Suprapubic skin (tissue), 4 donors: ENCODE measurements around the gene BRAT1. TPM values are rescaled to one million over a fixed set of nuclear protein-coding genes. Genes with fewer than 3 reads are reported as not detected.
A peak's percentile ranks its signal among the peaks of the same experiment; 100 is the strongest.

Source experiments
- DNase-seq, 2 donors: peaks; one replicate each; pipeline ENCODE4 v3.0.0-alpha.2; 2019; ENCODE audit warnings: low spot score in 2 of 2
- H3K27ac ChIP-seq: fragments of 200-600 bp; sonication (generic); one replicate; pipeline ENCODE4 v1.5.1; 2019
- H3K27me3 ChIP-seq: fragments of 200-600 bp; sonication (generic); one replicate; pipeline ENCODE4 v1.5.1; 2019
- H3K36me3 ChIP-seq: fragments of 200-600 bp; sonication (generic); one replicate; pipeline ENCODE4 v1.5.1; 2019
- H3K4me1 ChIP-seq: fragments of 200-600 bp; sonication (generic); one replicate; pipeline ENCODE4 v1.5.1; 2019
- H3K4me3 ChIP-seq: fragments of 200-600 bp; sonication (generic); one replicate; pipeline ENCODE4 v1.5.1; 2019; ENCODE audit warnings: mild to moderate bottlenecking
- H3K9me3 ChIP-seq: fragments of 200-600 bp; sonication (generic); one replicate; pipeline ENCODE4 v1.5.1; 2019
- CTCF ChIP-seq, 2 donors: fragments of 200-600 bp in 1 of 2; fragments of 450-650 bp in 1 of 2; sonication (generic) in 1 of 2; IDR thresholded peaks; one replicate each; pipeline ENCODE4 v1.5.1; 2016 to 2019; ENCODE audit warnings: antibody characterized with exemption in 2 of 2, mild to moderate bottlenecking in 1 of 2, moderate library complexity in 1 of 2
- EP300 ChIP-seq: sonication (generic); formaldehyde crosslinking; IDR thresholded peaks from one replicate; pipeline ENCODE4 v1.6.1; 2017; ENCODE audit warnings: antibody characterized with exemption
- POLR2A ChIP-seq, 2 donors: fragments of 450-650 bp; IDR thresholded peaks; one replicate each; pipeline ENCODE4 v1.6.1; 2017; ENCODE audit warnings: antibody characterized with exemption in 2 of 2, mild to moderate bottlenecking in 2 of 2, moderate library complexity in 2 of 2
- POLR2AphosphoS5 ChIP-seq, 3 donors: sonication (generic); formaldehyde crosslinking; IDR thresholded peaks; one replicate each; pipeline ENCODE4 v1.6.1; 2017; ENCODE audit warnings: antibody characterized with exemption in 3 of 3
- whole genome bisulfite sequencing: methylation state at CpG from one replicate; pipeline ENCODE4 v1.1.5; 2018; 5-methylcytosine and 5-hydroxymethylcytosine counted together
- total RNA-seq, 4 donors: library from RNA; depleted of rRNA; stranded (reverse); fragments of >200 nt; gene quantifications; one replicate each; pipeline ENCODE4 v1.1.0, GENCODE V29; 2016

BRAT1 gene
- total RNA-seq, 4 donors from 2014 or later: 51.5 to 79.3 (median 63.3) TPM

DNA sequence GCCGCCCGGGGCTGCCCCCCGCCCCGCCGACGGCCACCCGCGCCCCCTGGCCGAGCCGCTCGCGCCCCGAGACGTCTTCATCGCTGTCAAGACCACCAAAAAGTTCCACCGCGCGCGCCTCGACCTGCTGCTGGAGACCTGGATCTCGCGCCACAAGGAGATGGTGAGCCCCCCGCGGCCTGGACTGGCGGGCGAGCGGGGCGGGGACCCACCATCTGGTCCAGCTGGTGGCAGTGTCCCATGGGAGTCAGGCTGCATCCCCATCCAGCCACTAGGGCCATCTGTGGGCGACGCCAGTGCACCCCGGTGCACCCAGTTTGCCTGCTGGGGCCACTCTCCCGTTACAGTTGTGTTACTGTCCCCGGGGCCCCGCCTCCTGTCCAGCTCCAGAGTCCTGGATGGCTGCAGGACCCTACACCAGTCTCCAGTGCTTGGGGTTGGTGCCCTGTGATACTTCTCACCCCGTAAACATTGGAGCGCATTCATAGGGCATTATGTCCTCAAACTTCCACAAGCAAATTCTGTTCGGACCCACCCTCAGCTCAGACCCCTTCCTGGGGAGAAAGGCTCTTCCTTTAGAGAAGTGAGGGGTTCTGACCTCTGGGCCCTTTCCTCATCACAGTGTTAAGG lies 35.1 kb downstream of the BRAT1 start:
- Histone ChIP-seq H3K27me3 (peaks cover 7% of the 10 kb centered on the region), H3K9me3 (no peaks in the 10 kb centered on the region), H3K27ac (peak overlapping the region; percentile 90), H3K36me3 (no peaks in the 10 kb centered on the region), H3K4me1 (peaks cover 71% of the 10 kb centered on the region), H3K4me3 (peak overlapping the region; percentile 64)
- WGBS: no CpG with 5 or more reads among the region's 37 CpGs
- TF ChIP-seq CTCF (IDR thresholded peaks at IDR 0.05) (no peak), POLR2AphosphoS5 (IDR thresholded peaks at IDR 0.05) (no peak), EP300 (no peak)
- no peak for DNase-seq

GRCh38 chr7:2519119-2519930 lies 36.0 kb downstream of the BRAT1 start, which contains the start of gene LFNG:
Gene LFNG, plus strand, starts transcription at chr7:2519774. Its CDS starts 88 bp downstream, at chr7:2519862.
- peaks cover 7% of the 10 kb centered on the region for H3K27me3 ChIP-seq
- peaks cover 62% of the 10 kb centered on the region for H3K4me1 ChIP-seq
- H3K9me3 ChIP-seq: no peaks in the 10 kb centered on the region
- peak within 1 kb of the TSS; percentile 64 for H3K4me3 ChIP-seq
- DNase-seq: no peak
- 0% methylated on average over 21 of the region's 95 CpGs for WGBS
- TF ChIP-seq CTCF (IDR thresholded peaks at IDR 0.05): no peak
- TF ChIP-seq POLR2A (IDR thresholded peaks at IDR 0.05): peak; percentile 68 to 92
- no peak for TF ChIP-seq EP300
- TF ChIP-seq POLR2AphosphoS5 (IDR thresholded peaks at IDR 0.05): peak in 2 of 3 donors; percentile 34 to 67
- peak within 1 kb of the TSS; percentile 90 for H3K27ac ChIP-seq
- H3K36me3 ChIP-seq: no peaks in the 10 kb centered on the region

DNA sequence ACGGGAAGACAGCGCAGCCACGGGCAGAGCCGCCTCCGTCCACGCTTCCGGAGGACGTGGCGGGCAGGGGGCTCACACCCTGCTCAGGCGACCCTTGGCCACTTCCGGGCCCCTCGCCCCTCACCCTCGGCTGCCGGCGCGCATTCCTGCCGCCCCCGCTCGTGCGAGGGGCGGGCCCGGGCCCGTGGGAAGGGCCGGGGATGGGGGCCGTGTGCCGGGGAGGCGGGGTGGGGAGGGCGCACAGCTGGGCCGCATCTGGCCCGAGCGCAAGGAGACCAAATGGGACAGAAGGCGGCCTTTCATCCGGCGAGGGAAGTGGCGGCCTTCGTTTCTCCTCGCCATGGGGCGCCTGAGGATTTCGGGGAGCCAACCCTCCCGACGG lies 36.6 kb downstream of the BRAT1 start:
- Histone ChIP-seq H3K9me3 (no peaks in the 10 kb centered on the region), H3K27me3 (peaks cover 7% of the 10 kb centered on the region), H3K27ac (no peak overlapping the region), H3K4me1 (peaks cover 56% of the 10 kb centered on the region), H3K4me3 (peak overlapping the region; percentile 64), H3K36me3 (no peaks in the 10 kb centered on the region)
- 0% methylated on average over 10 of the region's 41 CpGs for WGBS
- no peak for DNase-seq
- no peak for TF ChIP-seq POLR2AphosphoS5 (IDR thresholded peaks at IDR 0.05)
- TF ChIP-seq POLR2A (IDR thresholded peaks at IDR 0.05): no peak
- no peak for TF ChIP-seq CTCF (IDR thresholded peaks at IDR 0.05)
- no peak for TF ChIP-seq EP300

DNA sequence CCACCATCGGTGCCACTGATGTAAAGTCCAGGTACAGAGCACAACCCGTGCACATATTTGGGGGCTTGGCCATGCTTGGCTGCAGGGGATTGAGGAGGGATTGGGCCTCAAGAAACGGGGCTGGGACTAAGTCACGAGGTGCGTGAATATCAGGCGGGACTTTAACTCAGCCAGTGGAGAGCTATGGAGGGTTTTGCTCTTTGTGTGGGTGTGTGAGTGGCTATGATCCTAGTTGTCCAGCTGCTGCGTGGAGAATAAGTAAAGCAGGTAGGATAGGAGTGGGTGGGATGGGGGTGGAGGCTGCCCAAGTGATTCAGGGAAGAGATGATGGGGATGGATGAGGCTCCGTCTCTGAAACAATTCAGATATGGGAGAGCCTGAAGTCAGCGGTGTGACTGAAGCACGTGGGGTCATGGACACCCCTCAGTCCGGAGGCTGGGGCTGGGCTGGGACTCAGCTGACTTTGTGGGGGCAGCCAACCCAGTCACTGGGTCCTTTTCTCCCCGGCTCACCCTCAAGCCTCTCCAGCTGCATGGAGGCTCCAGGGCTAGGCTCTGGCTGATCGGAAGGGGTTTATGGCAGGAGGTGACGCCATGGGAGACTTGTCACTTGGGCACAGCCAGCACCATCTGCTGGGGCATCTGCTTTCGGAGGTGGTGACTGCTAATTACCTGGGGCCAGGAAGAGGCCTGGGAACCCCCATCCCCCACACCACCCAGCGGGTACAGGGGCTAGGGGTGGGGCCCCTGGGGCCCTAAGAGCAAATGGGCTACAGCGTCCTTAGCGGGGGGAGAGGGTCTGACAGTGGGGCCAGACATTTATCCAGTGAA lies 37.4 kb downstream of the BRAT1 start:
- DNase-seq: no peak
- Histone ChIP-seq H3K27ac (no peak overlapping the region), H3K36me3 (no peaks in the 10 kb centered on the region), H3K9me3 (no peaks in the 10 kb centered on the region), H3K4me3 (no peak overlapping the region), H3K4me1 (peaks cover 49% of the 10 kb centered on the region), H3K27me3 (peaks cover 7% of the 10 kb centered on the region)
- TF ChIP-seq EP300: no peak
- TF ChIP-seq POLR2A (IDR thresholded peaks at IDR 0.05): no peak
- TF ChIP-seq POLR2AphosphoS5 (IDR thresholded peaks at IDR 0.05): no peak
- TF ChIP-seq CTCF (IDR thresholded peaks at IDR 0.05): no peak
- WGBS: 65% methylated on average over 13 of the region's 18 CpGs
